Caco-2 (cell line): Measurements from ENCODE around the gene JARID2. TPM values are rescaled to one million over a fixed set of nuclear protein-coding genes. Genes with fewer than 3 reads are reported as not detected.

Experiments
- BruUV-seq: library from RNA; stranded (reverse); fragments of 400-500 nt; replicated peaks from 2 replicates; lab custom pipeline; 2021; lab: Mats Ljungman, UMichigan
- CTCF ChIA-PET: fragments of 300-600 bp; sonication (Branson Sonifier 250); formaldehyde crosslinking; loops from one replicate; lab custom pipeline; 2022; ENCODE audit warnings: antibody characterized with exemption; lab: Charles Lee
- POLR2A ChIA-PET: fragments of 300-600 bp; sonication (Branson Sonifier 250); formaldehyde crosslinking; loops from one replicate; lab custom pipeline; 2022; ENCODE audit warnings: antibody characterized with exemption; lab: Charles Lee
- DNase-seq, 2 experiments: peaks; one replicate each; pipeline versions ENCODE4 v3.0.0 to v3.0.0-alpha.2; 2020 to 2022
- H3K27me3 ChIP-seq: replicated peaks from 2 replicates; pipeline ENCODE4 v1.6.0; 2011; ENCODE audit warnings: low read length; ENCODE audit not compliant: control insufficient read depth, insufficient read depth
- H3K36me3 ChIP-seq: 2 replicates; pipeline ENCODE4 v1.5.1; 2011; ENCODE audit warnings: low read length; ENCODE audit not compliant: control insufficient read depth, insufficient read depth
- H3K4me1 ChIP-seq: fragments of 250-450 bp; sonication (Bioruptor Pico); 2 replicates; pipeline ENCODE4 v1.5.1; 2020; ENCODE audit warnings: mild to moderate bottlenecking
- H3K4me3 ChIP-seq: 2 replicates; pipeline ENCODE4 v1.5.1; 2011; ENCODE audit warnings: low read depth, mild to moderate bottlenecking, control low read depth, low read length
- H3K9me3 ChIP-seq: fragments of 250-450 bp; sonication (Bioruptor Pico); 2 replicates; pipeline ENCODE4 v1.5.1; 2020; ENCODE audit warnings: mild to moderate bottlenecking, moderate library complexity
- H3K27ac Mint-ChIP-seq: one replicate; pipeline ENCODE4 v1.8.0; 2022; ENCODE audit warnings: mixed read lengths; ENCODE audit not compliant: unreplicated experiment
- H3K27me3 Mint-ChIP-seq: one replicate; pipeline ENCODE4 v1.8.0; 2022; ENCODE audit warnings: mixed read lengths; ENCODE audit not compliant: insufficient read depth, unreplicated experiment
- H3K36me3 Mint-ChIP-seq: one replicate; pipeline ENCODE4 v1.8.0; 2022; ENCODE audit warnings: mild to moderate bottlenecking, mixed read lengths; ENCODE audit not compliant: insufficient read depth, unreplicated experiment
- H3K4me1 Mint-ChIP-seq: one replicate; pipeline ENCODE4 v1.8.0; 2022; ENCODE audit warnings: low read depth, mixed read lengths; ENCODE audit not compliant: unreplicated experiment
- H3K4me3 Mint-ChIP-seq: one replicate; pipeline ENCODE4 v1.8.0; 2022; ENCODE audit warnings: mild to moderate bottlenecking, moderate library complexity, mixed read lengths; ENCODE audit not compliant: unreplicated experiment
- H3K9me3 Mint-ChIP-seq: one replicate; pipeline ENCODE4 v1.8.0; 2022; ENCODE audit warnings: mixed read lengths; ENCODE audit not compliant: unreplicated experiment
- intact Hi-C: fragments of 100-400 bp; cut with micrococcal nuclease; formaldehyde crosslinking; loops from one replicate; pipeline ENCODE4 v1.10.0; 2022; ENCODE audit not compliant: unreplicated experiment
- total RNA-seq: library from RNA; stranded (reverse); gene quantifications from 2 replicates; pipeline ENCODE4 v1.2.3, GENCODE V29; 2022
- TF ChIP-seq, protein P1 (sequence below), 2 experiments: fragments of 200-600 bp in 1 of 2; IDR thresholded peaks; 1 replicate in 1 of 2; 2 replicates in 1 of 2; pipeline versions ENCODE4 v1.5.1 to v1.8.0; 2011 to 2022; ENCODE audit warnings: antibody characterized with exemption in 1 of 2, control low read depth in 1 of 2, inconsistent platforms in 1 of 2, low read depth in 1 of 2, low read length in 1 of 2, mild to moderate bottlenecking in 1 of 2, moderate library complexity in 1 of 2; ENCODE audit not compliant: insufficient read depth in 1 of 2, severe bottlenecking in 1 of 2, unreplicated experiment in 1 of 2

The JARID2 gene
- total RNA-seq, 1 experiment from 2014 or later: 18.3 TPM

DNA sequence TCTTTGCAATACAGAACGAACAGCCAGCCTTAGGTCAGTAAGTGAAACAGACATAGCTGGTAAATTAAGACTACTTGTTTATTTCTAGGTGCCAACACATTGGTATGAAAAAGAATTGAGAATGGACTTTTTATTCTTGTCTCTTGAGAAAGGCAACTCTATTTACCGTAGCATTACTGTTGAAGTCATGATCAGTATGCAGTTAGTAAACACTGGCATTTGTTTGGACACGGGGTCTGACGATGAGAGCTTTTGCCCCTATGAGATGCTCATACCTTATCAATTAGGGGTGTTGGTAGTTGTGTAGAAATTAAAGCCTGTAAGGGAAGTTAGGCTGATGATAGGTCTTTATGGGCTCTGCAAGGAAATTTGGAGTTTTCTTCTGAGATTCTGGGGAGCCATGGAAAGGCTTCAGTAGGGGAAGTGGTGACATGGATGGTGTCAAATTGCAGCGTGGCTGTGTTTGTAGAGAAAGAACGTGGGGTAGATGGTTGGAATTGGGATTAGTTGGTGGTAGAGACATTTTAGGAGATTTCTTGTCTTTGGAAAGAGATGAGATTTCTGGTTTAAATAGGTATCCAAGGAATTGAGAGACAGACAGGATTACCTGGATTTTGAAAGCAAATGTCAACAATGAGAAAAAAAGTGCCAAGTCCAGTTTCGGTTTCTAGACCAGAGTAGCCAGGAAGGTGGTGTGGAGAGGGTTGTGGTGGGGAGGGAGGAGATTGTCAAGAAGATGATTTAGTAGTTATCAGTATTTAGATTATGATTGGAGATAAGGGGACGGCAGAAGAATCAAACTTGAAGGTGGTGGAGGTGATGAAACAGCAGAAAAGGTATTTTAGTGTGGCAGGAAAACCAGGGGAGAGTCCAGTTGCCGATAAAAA lies 116.6 kb downstream of the JARID2 start:
- peaks cover 8% of the 10 kb centered on the region for H3K4me1 Mint-ChIP-seq
- no peaks in the 10 kb centered on the region for H3K9me3 Mint-ChIP-seq
- no peak overlapping the region for H3K4me3 Mint-ChIP-seq
- CTCF ChIA-PET: no interaction called here
- Histone ChIP-seq H3K9me3 (no peaks in the 10 kb centered on the region), H3K27me3 (no peaks in the 10 kb centered on the region), H3K4me1 (peaks cover 15% of the 10 kb centered on the region), H3K36me3 (no peaks in the 10 kb centered on the region), H3K4me3 (no peak overlapping the region)
- H3K27me3 Mint-ChIP-seq: no peaks in the 10 kb centered on the region
- TF ChIP-seq, protein P1, sequence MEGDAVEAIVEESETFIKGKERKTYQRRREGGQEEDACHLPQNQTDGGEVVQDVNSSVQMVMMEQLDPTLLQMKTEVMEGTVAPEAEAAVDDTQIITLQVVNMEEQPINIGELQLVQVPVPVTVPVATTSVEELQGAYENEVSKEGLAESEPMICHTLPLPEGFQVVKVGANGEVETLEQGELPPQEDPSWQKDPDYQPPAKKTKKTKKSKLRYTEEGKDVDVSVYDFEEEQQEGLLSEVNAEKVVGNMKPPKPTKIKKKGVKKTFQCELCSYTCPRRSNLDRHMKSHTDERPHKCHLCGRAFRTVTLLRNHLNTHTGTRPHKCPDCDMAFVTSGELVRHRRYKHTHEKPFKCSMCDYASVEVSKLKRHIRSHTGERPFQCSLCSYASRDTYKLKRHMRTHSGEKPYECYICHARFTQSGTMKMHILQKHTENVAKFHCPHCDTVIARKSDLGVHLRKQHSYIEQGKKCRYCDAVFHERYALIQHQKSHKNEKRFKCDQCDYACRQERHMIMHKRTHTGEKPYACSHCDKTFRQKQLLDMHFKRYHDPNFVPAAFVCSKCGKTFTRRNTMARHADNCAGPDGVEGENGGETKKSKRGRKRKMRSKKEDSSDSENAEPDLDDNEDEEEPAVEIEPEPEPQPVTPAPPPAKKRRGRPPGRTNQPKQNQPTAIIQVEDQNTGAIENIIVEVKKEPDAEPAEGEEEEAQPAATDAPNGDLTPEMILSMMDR (IDR thresholded peaks at IDR 0.05; ENCODE audit: insufficient read depth in 1 of 2, low read depth in 1 of 2, low read length in 1 of 2, severe bottlenecking in 1 of 2, unreplicated experiment in 1 of 2): no peak
- no peaks in the 10 kb centered on the region for H3K36me3 Mint-ChIP-seq
- peak in 1 of 2 experiments; percentile 36 for DNase-seq
- BruUV-seq: no TSS peak
- POLR2A ChIA-PET: no interaction called here
- no peak overlapping the region for H3K27ac Mint-ChIP-seq
- intact Hi-C loops: no loop called here

- Mint-ChIP-seq H3K4me1 (peaks cover 8% of the 10 kb centered on the region), H3K27me3 (no peaks in the 10 kb centered on the region), H3K36me3 (no peaks in the 10 kb centered on the region), H3K9me3 (no peaks in the 10 kb centered on the region), H3K27ac (no peak overlapping the region), H3K4me3 (no peak overlapping the region)
- Histone ChIP-seq H3K4me1 (peaks cover 15% of the 10 kb centered on the region), H3K9me3 (no peaks in the 10 kb centered on the region), H3K4me3 (no peak overlapping the region), H3K36me3 (no peaks in the 10 kb centered on the region), H3K27me3 (no peaks in the 10 kb centered on the region)
- DNase-seq: no peak
- intact Hi-C loops: no loop called here
- BruUV-seq: no TSS peak
- POLR2A ChIA-PET: no interaction called here
- TF ChIP-seq, protein P1 (IDR thresholded peaks at IDR 0.05; ENCODE audit: insufficient read depth in 1 of 2, low read depth in 1 of 2, low read length in 1 of 2, severe bottlenecking in 1 of 2, unreplicated experiment in 1 of 2): no peak
- CTCF ChIA-PET: no interaction called here
These were observed 117.3 kb downstream of the JARID2 start for GRCh38 chr6:15363164-15363522.

DNA sequence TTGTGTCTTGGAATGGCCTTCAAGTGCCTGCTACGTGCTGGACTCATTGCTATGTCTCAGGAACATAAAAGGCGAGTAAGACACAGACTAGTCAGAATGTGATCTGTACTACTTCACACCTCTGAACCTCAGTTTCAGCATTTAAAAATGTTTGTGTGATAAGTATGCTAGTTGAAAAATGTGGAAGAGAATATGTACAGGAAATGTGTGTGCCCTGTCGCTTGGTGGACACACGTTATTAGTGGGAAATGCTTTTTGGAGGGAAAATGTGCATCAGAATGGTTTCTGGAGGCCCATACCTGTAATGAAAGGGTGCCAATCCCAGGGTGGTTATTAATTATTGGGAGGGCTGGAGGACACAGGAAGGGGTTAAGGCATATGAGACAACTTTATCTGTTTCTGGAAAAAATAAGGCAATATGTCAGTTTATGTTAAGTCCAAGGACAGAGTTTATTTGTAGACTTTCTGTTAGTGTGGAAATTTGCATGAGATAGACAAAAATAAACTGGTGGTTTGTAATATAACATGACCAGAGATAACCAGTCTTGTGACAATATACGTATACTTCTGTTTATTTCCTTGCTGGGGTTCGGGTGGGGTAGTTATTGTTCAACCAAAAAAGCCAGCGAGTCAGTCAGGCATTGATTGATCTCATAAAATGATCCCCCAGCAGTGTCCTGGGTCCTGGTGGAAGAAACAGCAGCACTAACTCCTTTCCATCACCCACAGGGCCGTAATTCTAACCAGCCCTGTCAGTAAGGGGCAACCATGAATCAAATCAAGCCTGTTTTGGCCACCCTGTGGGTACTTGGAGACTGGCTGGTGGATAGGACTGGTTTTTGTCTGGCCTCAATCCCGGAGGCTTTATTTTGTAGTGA lies 117.9 kb downstream of the JARID2 start:
- Histone ChIP-seq H3K9me3 (no peaks in the 10 kb centered on the region), H3K36me3 (no peaks in the 10 kb centered on the region), H3K4me1 (peaks cover 15% of the 10 kb centered on the region), H3K4me3 (no peak overlapping the region), H3K27me3 (no peaks in the 10 kb centered on the region)
- BruUV-seq: no TSS peak
- H3K4me3 Mint-ChIP-seq: no peak overlapping the region
- TF ChIP-seq, protein P1 (IDR thresholded peaks at IDR 0.05; ENCODE audit: insufficient read depth in 1 of 2, low read depth in 1 of 2, low read length in 1 of 2, severe bottlenecking in 1 of 2, unreplicated experiment in 1 of 2): no peak
- DNase-seq: no peak
- POLR2A ChIA-PET: no interaction called here
- no peaks in the 10 kb centered on the region for H3K36me3 Mint-ChIP-seq
- no peaks in the 10 kb centered on the region for H3K27me3 Mint-ChIP-seq
- intact Hi-C loops: no loop called here
- no peaks in the 10 kb centered on the region for H3K9me3 Mint-ChIP-seq
- H3K27ac Mint-ChIP-seq: no peak overlapping the region
- CTCF ChIA-PET: no interaction called here
- H3K4me1 Mint-ChIP-seq: peaks cover 5% of the 10 kb centered on the region
